Astrocyte of the cerebellum (primary cell): Measurements from ENCODE around the gene DCTN5.

Source experiments
- DNase-seq: peaks from one replicate; pipeline ENCODE4 v3.0.0-alpha.2; 2011; ENCODE audit warnings: low read depth
- H3K4me3 ChIP-seq: 2 replicates; pipeline ENCODE4 v1.5.1; 2011; ENCODE audit warnings: mild to moderate bottlenecking, low read depth, low read length, moderate library complexity
- in situ Hi-C: cut with HindIII; loops from 2 replicates; pipeline ENCODE4 v1.10.0; 2017; ENCODE audit warnings: low sequenced_read_pairs
- TF ChIP-seq, protein P1 (sequence below): IDR thresholded peaks from 2 replicates; pipeline ENCODE4 v1.5.1; 2012; ENCODE audit warnings: low read length, low read depth, moderate library complexity, mild to moderate bottlenecking; ENCODE audit errors: missing control alignments

The DCTN5 gene

DNA sequence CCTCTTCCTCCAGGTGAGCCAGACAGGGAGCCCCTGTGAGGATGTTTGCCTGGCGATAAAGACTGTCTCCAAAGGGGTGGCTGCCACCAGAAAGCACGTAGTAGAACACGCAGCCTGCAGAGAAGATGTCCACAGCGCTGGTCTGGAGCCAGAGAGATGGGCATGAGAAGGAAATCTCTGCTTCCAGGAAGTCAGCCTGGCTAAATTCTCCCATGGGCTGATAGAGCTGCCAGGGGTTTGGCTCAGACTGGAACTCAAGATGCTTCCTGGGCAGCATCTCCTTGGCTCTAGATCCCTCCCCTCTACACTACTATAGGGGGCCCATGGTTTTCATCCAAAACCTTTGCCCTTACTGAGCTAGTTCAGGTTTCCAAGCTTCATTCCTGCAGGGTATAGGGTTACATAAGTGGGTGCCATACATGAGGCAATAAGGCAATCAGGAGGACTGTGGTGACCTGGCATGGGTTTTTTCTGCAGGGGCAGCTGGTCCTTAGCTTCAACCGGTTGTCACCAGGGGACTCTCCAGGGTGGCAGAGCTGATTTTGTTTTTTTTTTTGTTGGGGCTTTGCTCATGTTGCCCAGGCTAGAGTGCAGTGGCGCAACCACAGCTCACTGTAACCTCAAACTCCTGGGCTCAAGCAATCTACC is 51.0 kb downstream of the DCTN5 start:
- no peak overlapping the region for H3K4me3 ChIP-seq
- DNase-seq: no peak
- in situ Hi-C loops: no loop called here
- TF ChIP-seq, protein P1, sequence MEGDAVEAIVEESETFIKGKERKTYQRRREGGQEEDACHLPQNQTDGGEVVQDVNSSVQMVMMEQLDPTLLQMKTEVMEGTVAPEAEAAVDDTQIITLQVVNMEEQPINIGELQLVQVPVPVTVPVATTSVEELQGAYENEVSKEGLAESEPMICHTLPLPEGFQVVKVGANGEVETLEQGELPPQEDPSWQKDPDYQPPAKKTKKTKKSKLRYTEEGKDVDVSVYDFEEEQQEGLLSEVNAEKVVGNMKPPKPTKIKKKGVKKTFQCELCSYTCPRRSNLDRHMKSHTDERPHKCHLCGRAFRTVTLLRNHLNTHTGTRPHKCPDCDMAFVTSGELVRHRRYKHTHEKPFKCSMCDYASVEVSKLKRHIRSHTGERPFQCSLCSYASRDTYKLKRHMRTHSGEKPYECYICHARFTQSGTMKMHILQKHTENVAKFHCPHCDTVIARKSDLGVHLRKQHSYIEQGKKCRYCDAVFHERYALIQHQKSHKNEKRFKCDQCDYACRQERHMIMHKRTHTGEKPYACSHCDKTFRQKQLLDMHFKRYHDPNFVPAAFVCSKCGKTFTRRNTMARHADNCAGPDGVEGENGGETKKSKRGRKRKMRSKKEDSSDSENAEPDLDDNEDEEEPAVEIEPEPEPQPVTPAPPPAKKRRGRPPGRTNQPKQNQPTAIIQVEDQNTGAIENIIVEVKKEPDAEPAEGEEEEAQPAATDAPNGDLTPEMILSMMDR: no peak

- in situ Hi-C loops: no loop called here
These were observed 53.0 kb downstream of the DCTN5 start for GRCh38 chr16:23694265-23694643.

GRCh38 chr16:23694644-23695373 is 53.5 kb downstream of the DCTN5 start:
- in situ Hi-C loops: no loop called here
- DNase-seq: no peak
- TF ChIP-seq, protein P1: no peak
- peak overlapping the region; percentile 12 for H3K4me3 ChIP-seq

More at GRCh38 chr16:23694265-23694643, 53.0 kb downstream of the DCTN5 start:
- no peak for DNase-seq
- TF ChIP-seq, protein P1: no peak
- H3K4me3 ChIP-seq: no peak overlapping the region

- TF ChIP-seq, protein P1: no peak
- no peak overlapping the region for H3K4me3 ChIP-seq
- no peak for DNase-seq
- in situ Hi-C loops: no loop called here
These were observed 54.5 kb downstream of the DCTN5 start for GRCh38 chr16:23695756-23696155.

- in situ Hi-C loops: no loop called here
- TF ChIP-seq, protein P1: no peak
- DNase-seq: no peak
- H3K4me3 ChIP-seq: no peak overlapping the region
These were observed 57.8 kb downstream of the DCTN5 start for GRCh38 chr16:23699100-23699499.

- no peak overlapping the region for H3K4me3 ChIP-seq
- in situ Hi-C loops: no loop called here
These were observed 58.8 kb downstream of the DCTN5 start for GRCh38 chr16:23700093-23700492.

More at GRCh38 chr16:23700093-23700492, 58.8 kb downstream of the DCTN5 start:
- TF ChIP-seq, protein P1: no peak
- no peak for DNase-seq
